SU-DHL-6 (cell line): ENCODE data around the gene SETBP1.

Experiments
- H2AFZ ChIP-seq: fragments of 200-600 bp; sonication (generic); 2 replicates; pipeline ENCODE4 v1.6.1; 2014; ENCODE audit warnings: low read depth, mild to moderate bottlenecking, moderate library complexity, mixed read lengths, antibody characterized with exemption, low read length; ENCODE audit not compliant: severe bottlenecking
- H3F3A ChIP-seq: fragments of 200-600 bp; shearing (Covaris generic); 2 replicates; pipeline ENCODE4 v1.6.0; 2016; ENCODE audit warnings: antibody characterized with exemption, mild to moderate bottlenecking; ENCODE audit not compliant: insufficient read depth
- H3K27ac ChIP-seq: fragments of 200-600 bp; sonication (generic); 2 replicates; pipeline ENCODE4 v1.5.1; 2016; ENCODE audit warnings: low read depth, mild to moderate bottlenecking, low read length, moderate library complexity, mixed read lengths
- H3K27me3 ChIP-seq: fragments of 200-600 bp; sonication (generic), shearing (Covaris generic); 2 replicates; pipeline ENCODE4 v1.6.0; 2014; ENCODE audit warnings: mild to moderate bottlenecking, low read length
- H3K36me3 ChIP-seq: fragments of 200-600 bp; sonication (generic); 2 replicates; pipeline ENCODE4 v1.6.1; 2014; ENCODE audit warnings: mild to moderate bottlenecking, low read length, mixed read lengths
- H3K4me2 ChIP-seq: fragments of 300-600, 200-600 bp; shearing (Covaris generic), sonication (generic); 2 replicates; pipeline ENCODE4 v1.6.0; 2014; ENCODE audit warnings: low read length, low read depth, mild to moderate bottlenecking; ENCODE audit not compliant: poor library complexity, severe bottlenecking
- H3K4me3 ChIP-seq: fragments of 200-600 bp; sonication (generic); 2 replicates; pipeline ENCODE4 v1.5.1; 2014; ENCODE audit warnings: antibody characterized with exemption, low read length, mild to moderate bottlenecking, mixed read lengths; ENCODE audit not compliant: insufficient read depth, poor library complexity, severe bottlenecking
- H3K79me2 ChIP-seq: fragments of 200-600 bp; sonication (generic); 2 replicates; pipeline ENCODE4 v1.6.1; 2014; ENCODE audit warnings: mild to moderate bottlenecking, low read length, moderate library complexity; ENCODE audit not compliant: insufficient read depth
- H3K9ac ChIP-seq: fragments of 200-600 bp; sonication (generic); 2 replicates; pipeline ENCODE4 v1.7.0; 2014; ENCODE audit warnings: mild to moderate bottlenecking, low read length
- H3K9me2 ChIP-seq: fragments of 200-600 bp; sonication (generic); replicated peaks from 2 replicates; pipeline ENCODE4 v1.6.1; 2014; ENCODE audit warnings: low read length; ENCODE audit not compliant: insufficient read depth
- H3K9me3 ChIP-seq: fragments of 200-600 bp; sonication (generic); 2 replicates; pipeline ENCODE4 v1.6.1; 2014; ENCODE audit warnings: low read length, mixed read lengths; ENCODE audit not compliant: insufficient read depth
- H4K20me1 ChIP-seq: fragments of 200-600 bp; sonication (generic); 2 replicates; pipeline ENCODE4 v1.6.1; 2014; ENCODE audit warnings: low read depth, mild to moderate bottlenecking, antibody characterized with exemption, low read length, moderate library complexity, mixed read lengths
- CTCF ChIP-seq: fragments of 200-600 bp; sonication (generic); IDR thresholded peaks from one replicate; pipeline ENCODE4 v1.5.1; 2017; ENCODE audit warnings: antibody characterized with exemption, mild to moderate bottlenecking, low read length, moderate library complexity; ENCODE audit not compliant: insufficient read depth, poor library complexity, severe bottlenecking
- EZH2phosphoT487 ChIP-seq: fragments of 200-600 bp; sonication (generic), shearing (Covaris generic); conservative IDR thresholded peaks from 2 replicates; pipeline ENCODE4 v1.6.1; 2018; ENCODE audit warnings: mild to moderate bottlenecking, antibody characterized with exemption, low read length, moderate library complexity, mixed read lengths

The SETBP1 gene

GRCh38 chr18:45034179-45034578 lies 353.5 kb downstream of the SETBP1 start:
- H3K27me3 ChIP-seq: no peaks in the 10 kb centered on the region
- no peak overlapping the region for H3K27ac ChIP-seq
- H3K9me3 ChIP-seq: no peaks in the 10 kb centered on the region
- no peak overlapping the region for H2AFZ ChIP-seq
- H3K79me2 ChIP-seq: no peaks in the 10 kb centered on the region
- H3F3A ChIP-seq: no peaks in the 10 kb centered on the region
- TF ChIP-seq EZH2phosphoT487: no peak
- no peak for TF ChIP-seq CTCF
- no peaks in the 10 kb centered on the region for H3K9me2 ChIP-seq
- H3K4me3 ChIP-seq: no peak overlapping the region
- H3K4me2 ChIP-seq: no peak overlapping the region
- H3K9ac ChIP-seq: no peak overlapping the region
- no peaks in the 10 kb centered on the region for H3K36me3 ChIP-seq
- H4K20me1 ChIP-seq: no peaks in the 10 kb centered on the region

DNA sequence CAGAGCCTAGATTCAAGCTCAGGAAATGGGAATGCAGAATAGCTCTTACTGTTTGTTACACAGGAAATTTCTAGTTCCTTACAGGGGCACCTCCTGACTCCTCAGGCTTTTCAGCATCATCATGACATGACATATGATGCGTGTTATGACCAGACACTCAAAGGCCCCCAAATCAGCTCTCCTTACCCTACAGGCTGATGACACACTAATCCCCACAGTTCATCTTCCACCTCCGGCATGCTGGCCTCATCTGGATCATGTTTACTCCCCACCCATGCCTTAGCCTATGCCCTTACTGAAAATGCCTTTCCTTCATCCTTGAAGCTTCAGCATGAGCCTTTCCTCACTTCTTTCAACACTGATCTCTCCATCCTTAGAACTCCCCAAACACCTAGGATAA lies 356.9 kb downstream of the SETBP1 start:
- H3K79me2 ChIP-seq: no peaks in the 10 kb centered on the region
- H3K9me2 ChIP-seq: no peaks in the 10 kb centered on the region

GRCh38 chr18:45039376-45039775 lies 358.7 kb downstream of the SETBP1 start:
- no peak for TF ChIP-seq CTCF
- TF ChIP-seq EZH2phosphoT487: no peak
- Histone ChIP-seq H3K4me3 (no peak overlapping the region), H3F3A (no peaks in the 10 kb centered on the region), H3K9me2 (no peaks in the 10 kb centered on the region), H2AFZ (no peak overlapping the region), H3K4me2 (no peak overlapping the region), H3K27ac (no peak overlapping the region), H3K27me3 (no peaks in the 10 kb centered on the region), H3K9ac (no peak overlapping the region), H3K79me2 (no peaks in the 10 kb centered on the region), H3K9me3 (no peaks in the 10 kb centered on the region), H4K20me1 (no peaks in the 10 kb centered on the region), H3K36me3 (no peaks in the 10 kb centered on the region)

More for the DNA sequence above, 356.9 kb downstream of the SETBP1 start:
- no peak overlapping the region for H3K9ac ChIP-seq
- no peaks in the 10 kb centered on the region for H3K9me3 ChIP-seq
- H3K27ac ChIP-seq: no peak overlapping the region
- no peaks in the 10 kb centered on the region for H3K27me3 ChIP-seq
- H3F3A ChIP-seq: no peaks in the 10 kb centered on the region
- H4K20me1 ChIP-seq: no peaks in the 10 kb centered on the region
- no peak overlapping the region for H3K4me2 ChIP-seq
- TF ChIP-seq CTCF (no peak), EZH2phosphoT487 (no peak)
- H3K4me3 ChIP-seq: no peak overlapping the region
- no peak overlapping the region for H2AFZ ChIP-seq
- H3K36me3 ChIP-seq: no peaks in the 10 kb centered on the region

DNA sequence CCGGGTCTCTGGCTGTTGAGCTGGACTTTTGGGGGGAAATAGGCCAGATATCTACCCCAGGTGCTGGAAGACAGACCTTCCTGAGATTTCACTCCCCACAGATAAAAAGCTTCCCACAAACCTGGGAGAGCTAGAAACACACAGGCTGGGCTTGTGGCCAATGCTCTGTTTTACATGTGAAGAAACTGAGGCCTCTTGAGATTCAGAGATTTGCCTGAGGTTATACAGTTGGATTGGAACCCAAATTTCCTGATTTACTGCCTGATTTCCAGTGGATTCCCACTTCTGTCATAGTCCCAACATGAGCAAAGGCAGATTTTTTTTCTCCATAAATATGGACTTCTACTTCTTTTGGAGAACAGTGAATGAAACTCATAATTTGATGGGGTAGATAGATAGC lies 360.2 kb downstream of the SETBP1 start:
- no peaks in the 10 kb centered on the region for H3F3A ChIP-seq
- no peaks in the 10 kb centered on the region for H3K9me3 ChIP-seq
- no peaks in the 10 kb centered on the region for H3K9me2 ChIP-seq
- no peaks in the 10 kb centered on the region for H4K20me1 ChIP-seq
- no peak overlapping the region for H3K9ac ChIP-seq
- no peaks in the 10 kb centered on the region for H3K27me3 ChIP-seq
- H3K4me3 ChIP-seq: no peak overlapping the region
- TF ChIP-seq EZH2phosphoT487 (no peak), CTCF (no peak)
- H2AFZ ChIP-seq: no peak overlapping the region
- H3K79me2 ChIP-seq: no peaks in the 10 kb centered on the region
- H3K27ac ChIP-seq: no peak overlapping the region
- no peaks in the 10 kb centered on the region for H3K36me3 ChIP-seq
- no peak overlapping the region for H3K4me2 ChIP-seq
